Tibial nerve (tissue), 4 donors: Measurements from ENCODE around the gene RARB.

Experiments
- CTCF ChIP-seq, 5 experiments: fragments of 200-600 bp in 3 of 5; fragments of 450-650 bp in 2 of 5; sonication (generic) in 3 of 5; IDR thresholded peaks; one replicate each; pipeline ENCODE4 v1.5.1; 2016 to 2019; ENCODE audit warnings: antibody characterized with exemption in 5 of 5, mild to moderate bottlenecking in 3 of 5, moderate library complexity in 2 of 5
- EP300 ChIP-seq, 2 donors: sonication (generic); formaldehyde crosslinking; IDR thresholded peaks; one replicate each; pipeline ENCODE4 v1.6.1; 2017; ENCODE audit warnings: antibody characterized with exemption in 2 of 2, mild to moderate bottlenecking in 1 of 2

DNA sequence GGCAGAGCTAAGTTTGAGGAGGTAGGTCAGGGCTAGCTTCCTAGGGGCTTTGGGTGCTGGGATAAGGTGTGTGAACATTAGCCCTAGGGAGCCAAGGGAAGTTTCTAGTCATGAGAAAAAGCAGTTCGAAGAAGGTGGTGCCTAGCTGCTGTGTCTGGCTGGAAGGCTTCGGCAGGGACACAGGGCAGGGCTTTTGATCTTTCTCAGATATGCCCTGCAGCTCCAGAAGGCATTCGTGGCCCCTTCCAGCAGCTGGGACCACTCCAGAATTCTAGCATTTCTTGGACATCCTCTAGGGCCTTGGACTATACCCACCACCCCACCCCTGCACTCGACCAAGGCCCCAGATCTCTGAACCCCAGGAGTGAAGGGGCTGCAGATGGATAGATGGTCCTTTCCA is 148.1 kb downstream of the RARB start:
- TF ChIP-seq EP300 (IDR thresholded peaks at IDR 0.05) = no peak
- TF ChIP-seq CTCF (IDR thresholded peaks at IDR 0.05) = no peak
